Measurements from ENCODE around the gene KMT2C. TPM values are rescaled to one million over a fixed set of nuclear protein-coding genes. Genes with fewer than 3 reads are reported as not detected.
A peak's percentile ranks its signal among the peaks of the same experiment; 100 is the strongest.

The KMT2C gene
- total and polyA plus RNA-seq, 2 of the 13 experiments (the other 11 are each of a cell fraction or from before 2014, with no cell fraction given) = 7.1 to 14.4 TPM

DNA sequence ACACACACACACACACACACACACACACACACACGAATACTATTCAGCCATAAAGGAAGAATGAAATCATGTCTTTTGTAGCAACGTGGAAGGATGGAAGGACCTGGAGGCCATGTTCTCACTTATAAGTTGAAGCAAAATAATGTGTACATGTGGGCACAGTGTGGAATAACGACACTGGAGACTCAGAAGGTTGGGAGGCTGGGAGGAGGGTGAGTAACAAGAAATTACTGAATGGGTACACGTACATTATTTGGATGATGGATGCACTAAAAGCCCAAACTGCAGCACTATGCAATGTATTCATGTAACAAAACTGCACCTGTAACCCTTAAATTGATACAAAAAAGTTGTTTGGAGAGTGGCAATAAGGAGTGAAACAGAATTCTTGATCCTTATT lies 32.1 kb downstream of the KMT2C start (continued):
- TF ChIP-seq ZNF607 (CRISPR knock-in tag; IDR thresholded peaks at IDR 0.05; ENCODE audit: borderline replicate concordance) = no peak
- TF ChIP-seq SMARCC2 (IDR thresholded peaks at IDR 0.05) = no peak

DNA sequence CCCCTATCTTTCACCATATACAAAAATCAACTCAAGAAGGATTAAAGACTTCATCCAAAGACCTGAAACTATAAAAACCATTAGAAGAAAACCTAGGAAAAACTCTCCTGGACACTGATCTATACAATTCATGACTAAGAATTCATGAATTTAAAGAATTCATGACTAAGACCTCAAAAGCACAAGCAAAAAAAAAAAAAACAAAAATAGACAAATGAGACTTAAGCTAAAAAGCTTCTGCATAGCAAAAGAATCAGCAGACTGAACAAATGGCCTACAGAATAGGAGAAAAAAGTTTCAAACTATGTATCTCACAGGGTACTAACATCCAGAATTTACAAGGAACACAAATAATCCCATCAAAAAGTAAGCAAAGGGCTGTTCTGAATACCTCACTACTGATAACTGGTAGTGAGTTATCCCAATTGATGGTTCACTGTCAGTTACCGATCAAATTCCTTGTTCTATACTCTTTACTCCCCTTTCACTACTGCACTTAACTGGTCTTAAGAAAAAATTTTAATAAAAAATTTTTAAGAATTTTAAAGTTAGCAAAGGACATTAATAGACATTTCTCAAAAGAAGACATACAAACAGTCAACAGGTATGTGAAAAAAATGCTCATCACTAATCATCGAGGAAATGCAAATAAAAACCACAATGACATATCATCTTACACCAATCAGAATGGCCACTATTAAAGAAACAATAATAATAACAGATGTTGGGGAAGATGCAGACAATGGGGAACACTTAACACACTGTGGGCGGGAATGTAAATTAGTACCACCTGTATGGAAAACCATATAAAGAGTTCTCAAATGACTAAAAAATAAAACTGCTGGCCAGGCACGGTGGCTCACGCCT lies 33.2 kb downstream of the KMT2C start:
- in situ Hi-C loops (cut with HindIII; ENCODE audit: extremely low pct_ligation_motif_present, low pct_unique_long_range_greater_than_20kb) = no loop called here
- FAIRE-seq = no peak
- no peak for DNase-seq (ENCODE audit: low spot score)
- ChIA-PET POLR2A (interaction anchor here (0.6 kb wide), 1 partner anchor 61 kb away, joined by 3 read pairs; no protein-coding TSS in a partner anchor), CTCF (ENCODE audit: low intra/inter-chr PET ratio, low total read pairs) (no interaction called here)
- TF ChIP-seq ZNF543 (CRISPR knock-in tag; IDR thresholded peaks at IDR 0.05) (no peak), FOXO1 (CRISPR knock-in tag; IDR thresholded peaks at IDR 0.05) (no peak), IKZF4 (CRISPR knock-in tag; IDR thresholded peaks at IDR 0.05; ENCODE audit: borderline replicate concordance, low read depth, not compliant biosample characterization) (no peak), ZNF780A (CRISPR knock-in tag; IDR thresholded peaks at IDR 0.05) (no peak)
- TF ChIP-seq, protein P1, sequence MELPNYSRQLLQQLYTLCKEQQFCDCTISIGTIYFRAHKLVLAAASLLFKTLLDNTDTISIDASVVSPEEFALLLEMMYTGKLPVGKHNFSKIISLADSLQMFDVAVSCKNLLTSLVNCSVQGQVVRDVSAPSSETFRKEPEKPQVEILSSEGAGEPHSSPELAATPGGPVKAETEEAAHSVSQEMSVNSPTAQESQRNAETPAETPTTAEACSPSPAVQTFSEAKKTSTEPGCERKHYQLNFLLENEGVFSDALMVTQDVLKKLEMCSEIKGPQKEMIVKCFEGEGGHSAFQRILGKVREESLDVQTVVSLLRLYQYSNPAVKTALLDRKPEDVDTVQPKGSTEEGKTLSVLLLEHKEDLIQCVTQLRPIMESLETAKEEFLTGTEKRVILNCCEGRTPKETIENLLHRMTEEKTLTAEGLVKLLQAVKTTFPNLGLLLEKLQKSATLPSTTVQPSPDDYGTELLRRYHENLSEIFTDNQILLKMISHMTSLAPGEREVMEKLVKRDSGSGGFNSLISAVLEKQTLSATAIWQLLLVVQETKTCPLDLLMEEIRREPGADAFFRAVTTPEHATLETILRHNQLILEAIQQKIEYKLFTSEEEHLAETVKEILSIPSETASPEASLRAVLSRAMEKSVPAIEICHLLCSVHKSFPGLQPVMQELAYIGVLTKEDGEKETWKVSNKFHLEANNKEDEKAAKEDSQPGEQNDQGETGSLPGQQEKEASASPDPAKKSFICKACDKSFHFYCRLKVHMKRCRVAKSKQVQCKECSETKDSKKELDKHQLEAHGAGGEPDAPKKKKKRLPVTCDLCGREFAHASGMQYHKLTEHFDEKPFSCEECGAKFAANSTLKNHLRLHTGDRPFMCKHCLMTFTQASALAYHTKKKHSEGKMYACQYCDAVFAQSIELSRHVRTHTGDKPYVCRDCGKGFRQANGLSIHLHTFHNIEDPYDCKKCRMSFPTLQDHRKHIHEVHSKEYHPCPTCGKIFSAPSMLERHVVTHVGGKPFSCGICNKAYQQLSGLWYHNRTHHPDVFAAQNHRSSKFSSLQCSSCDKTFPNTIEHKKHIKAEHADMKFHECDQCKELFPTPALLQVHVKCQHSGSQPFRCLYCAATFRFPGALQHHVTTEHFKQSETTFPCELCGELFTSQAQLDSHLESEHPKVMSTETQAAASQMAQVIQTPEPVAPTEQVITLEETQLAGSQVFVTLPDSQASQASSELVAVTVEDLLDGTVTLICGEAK (IDR thresholded peaks at IDR 0.05) = 0 out of 2 replicates have a peak, but pooled peaks have one; percentile 19
- TF ChIP-seq, protein P1 (CRISPR knock-in tag; IDR thresholded peaks at IDR 0.05) = no peak
- no peak overlapping the region for H3K27ac ChIP-seq (ENCODE audit: extremely low read length, insufficient read depth, low read length)
- H3K27me3 ChIP-seq (ENCODE audit: control insufficient read depth in 1 of 2, insufficient read depth in 2 of 2, low read length in 2 of 2) = no peaks in the 10 kb centered on the region
- ATAC-seq = no peak
- no peak overlapping the region for H3K4me2 ChIP-seq (ENCODE audit: low read depth, low read length)
- H2AFZ ChIP-seq (ENCODE audit: low read length) = no peak overlapping the region
- H3K9me3 ChIP-seq (ENCODE audit: low read length) = peaks cover 54% of the 10 kb centered on the region
- no peaks in the 10 kb centered on the region for H3K4me1 ChIP-seq (ENCODE audit: insufficient read depth, low read length)
- H3K79me2 ChIP-seq (ENCODE audit: insufficient read depth, low read length) = peaks cover 33% of the 10 kb centered on the region
- no TSS peak for BruUV-seq (replicated peaks)
- 29% methylated on average over 5 of the region's 5 CpGs for WGBS (ENCODE audit: low lambda C conversion rate)
- H4K20me1 ChIP-seq (ENCODE audit: insufficient read depth, low read length) = no peaks in the 10 kb centered on the region
- H3K36me3 ChIP-seq (replicated peaks in 1 of 2; ENCODE audit: control insufficient read depth in 1 of 2, insufficient read depth in 2 of 2, low read length in 2 of 2) = no peaks in the 10 kb centered on the region
- no peak overlapping the region for H3K9ac ChIP-seq (ENCODE audit: insufficient read depth, low read depth, low read length)
- H3K4me3 ChIP-seq (replicated peaks in 1 of 3; ENCODE audit: insufficient read depth in 1 of 3, low read depth in 2 of 3, low read length in 3 of 3) = no peak overlapping the region
- intact Hi-C loops (cut with micrococcal nuclease; ENCODE audit: unreplicated experiment) = no loop called here
